Measurements from ENCODE around the gene REEP6.

DNA sequence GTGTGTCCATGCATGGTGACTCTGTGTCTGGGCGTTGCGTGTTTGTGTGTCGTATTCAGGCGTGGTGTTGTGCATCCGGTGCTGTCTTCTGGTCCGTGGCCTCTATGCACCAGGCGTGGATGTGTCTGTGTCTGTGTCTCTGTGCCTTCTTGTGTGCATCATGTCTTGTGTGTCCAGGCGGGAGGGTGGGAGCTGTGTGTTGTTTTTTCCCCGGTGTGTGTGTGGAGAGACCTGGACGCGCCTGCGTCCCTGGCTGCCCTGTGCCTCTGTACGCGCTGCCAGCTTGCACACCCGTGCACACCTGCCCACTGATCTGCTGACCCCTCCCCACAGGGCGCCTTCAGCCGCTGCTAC is 34.0 kb downstream of the REEP6 start:
- TF ChIP-seq, protein P1, sequence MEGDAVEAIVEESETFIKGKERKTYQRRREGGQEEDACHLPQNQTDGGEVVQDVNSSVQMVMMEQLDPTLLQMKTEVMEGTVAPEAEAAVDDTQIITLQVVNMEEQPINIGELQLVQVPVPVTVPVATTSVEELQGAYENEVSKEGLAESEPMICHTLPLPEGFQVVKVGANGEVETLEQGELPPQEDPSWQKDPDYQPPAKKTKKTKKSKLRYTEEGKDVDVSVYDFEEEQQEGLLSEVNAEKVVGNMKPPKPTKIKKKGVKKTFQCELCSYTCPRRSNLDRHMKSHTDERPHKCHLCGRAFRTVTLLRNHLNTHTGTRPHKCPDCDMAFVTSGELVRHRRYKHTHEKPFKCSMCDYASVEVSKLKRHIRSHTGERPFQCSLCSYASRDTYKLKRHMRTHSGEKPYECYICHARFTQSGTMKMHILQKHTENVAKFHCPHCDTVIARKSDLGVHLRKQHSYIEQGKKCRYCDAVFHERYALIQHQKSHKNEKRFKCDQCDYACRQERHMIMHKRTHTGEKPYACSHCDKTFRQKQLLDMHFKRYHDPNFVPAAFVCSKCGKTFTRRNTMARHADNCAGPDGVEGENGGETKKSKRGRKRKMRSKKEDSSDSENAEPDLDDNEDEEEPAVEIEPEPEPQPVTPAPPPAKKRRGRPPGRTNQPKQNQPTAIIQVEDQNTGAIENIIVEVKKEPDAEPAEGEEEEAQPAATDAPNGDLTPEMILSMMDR (IDR thresholded peaks at IDR 0.05; ENCODE audit: low read length) = no peak
- TF ChIP-seq EZH2phosphoT487 (IDR thresholded peaks at IDR 0.05; ENCODE audit: low read length) = no peak
- no peak for TF ChIP-seq EZH2 (optimal IDR thresholded peaks at IDR 0.05; ENCODE audit: low read depth, low read length)

Data from MM.1S (cell line).